Measurements from ENCODE around the gene FTCDNL1. TPM values are rescaled to one million over a fixed set of nuclear protein-coding genes. Genes with fewer than 3 reads are reported as not detected.

FTCDNL1 gene
- total RNA-seq, 1 donor from 2014 or later = 3.4 TPM

GRCh38 chr2:199775267-199775666 lies 75.7 kb downstream of the FTCDNL1 start:
- Histone ChIP-seq H3K36me3 (no peaks in the 10 kb centered on the region), H3K4me3 (no peak overlapping the region), H3K27me3 (no peaks in the 10 kb centered on the region), H3K9me3 (no peaks in the 10 kb centered on the region), H3K4me1 (no peaks in the 10 kb centered on the region), H3K27ac (no peak overlapping the region)
- intact Hi-C loops (cut with DNase I) = no loop called here
- DNase-seq (ENCODE audit: low spot score in 2 of 2) = no peak
- TF ChIP-seq CTCF (IDR thresholded peaks at IDR 0.05) = no peak

- H3K36me3 ChIP-seq = no peaks in the 10 kb centered on the region
- no peak overlapping the region for H3K27ac ChIP-seq
- H3K4me1 ChIP-seq = no peaks in the 10 kb centered on the region
- intact Hi-C loops (cut with DNase I) = no loop called here
- no peaks in the 10 kb centered on the region for H3K27me3 ChIP-seq
- TF ChIP-seq CTCF (IDR thresholded peaks at IDR 0.05) = no peak
- H3K4me3 ChIP-seq = no peak overlapping the region
- H3K9me3 ChIP-seq = no peaks in the 10 kb centered on the region
- DNase-seq (ENCODE audit: low spot score in 2 of 2) = no peak
Observed at GRCh38 chr2:199772035-199772976, 78.7 kb downstream of the FTCDNL1 start.

- H3K9me3 ChIP-seq = no peaks in the 10 kb centered on the region
- DNase-seq (ENCODE audit: low spot score in 2 of 2) = no peak
- no peak for TF ChIP-seq CTCF (IDR thresholded peaks at IDR 0.05)
Observed at GRCh38 chr2:199770716-199771115, 80.3 kb downstream of the FTCDNL1 start.

GRCh38 chr2:199765646-199766045 lies 85.3 kb downstream of the FTCDNL1 start:
- Histone ChIP-seq H3K4me3 (no peak overlapping the region), H3K9me3 (no peaks in the 10 kb centered on the region), H3K27ac (no peak overlapping the region), H3K36me3 (no peaks in the 10 kb centered on the region), H3K4me1 (no peaks in the 10 kb centered on the region), H3K27me3 (no peaks in the 10 kb centered on the region)
- intact Hi-C loops (cut with DNase I) = no loop called here
- no peak for DNase-seq (ENCODE audit: low spot score in 2 of 2)
- no peak for TF ChIP-seq CTCF (IDR thresholded peaks at IDR 0.05)

More at GRCh38 chr2:199770716-199771115, 80.3 kb downstream of the FTCDNL1 start:
- no peak overlapping the region for H3K27ac ChIP-seq
- H3K36me3 ChIP-seq = no peaks in the 10 kb centered on the region
- no peak overlapping the region for H3K4me3 ChIP-seq
- intact Hi-C loops (cut with DNase I) = no loop called here
- H3K4me1 ChIP-seq = no peaks in the 10 kb centered on the region
- H3K27me3 ChIP-seq = no peaks in the 10 kb centered on the region

GRCh38 chr2:199764273-199764800 lies 86.7 kb downstream of the FTCDNL1 start:
- Histone ChIP-seq H3K9me3 (no peaks in the 10 kb centered on the region), H3K27me3 (no peaks in the 10 kb centered on the region), H3K27ac (no peak overlapping the region), H3K4me1 (no peaks in the 10 kb centered on the region), H3K4me3 (no peak overlapping the region), H3K36me3 (no peaks in the 10 kb centered on the region)
- DNase-seq (ENCODE audit: low spot score in 2 of 2) = no peak
- no peak for TF ChIP-seq CTCF (IDR thresholded peaks at IDR 0.05)
- intact Hi-C loops (cut with DNase I) = no loop called here

Data from ascending aorta (tissue), 2 donors.